Tibial nerve (tissue), 4 donors: ENCODE results near the gene ACOT11. TPM values are rescaled to one million over a fixed set of nuclear protein-coding genes. Genes with fewer than 3 reads are reported as not detected.

Experiments
- DNase-seq, 2 donors: peaks; one replicate each; pipeline ENCODE4 v3.0.0-alpha.2; 2019; ENCODE audit warnings: low spot score in 2 of 2
- H3K27ac ChIP-seq, 4 donors: fragments of 200-600 bp; sonication (generic) in 3 of 4; one replicate each; pipeline ENCODE4 v1.5.1; 2017 to 2019; ENCODE audit warnings: mild to moderate bottlenecking in 1 of 4
- H3K27me3 ChIP-seq, 2 donors: fragments of 200-600 bp; sonication (generic) in 1 of 2; one replicate each; pipeline versions ENCODE4 v1.5.1 to v1.6.0; 2017 to 2019
- H3K36me3 ChIP-seq, 3 donors: fragments of 200-600 bp; sonication (generic); one replicate each; pipeline ENCODE4 v1.5.1; 2018 to 2019
- H3K4me1 ChIP-seq, 4 donors: fragments of 200-600 bp; sonication (generic) in 3 of 4; one replicate each; pipeline ENCODE4 v1.5.1; 2017 to 2019
- H3K4me3 ChIP-seq, 4 donors: fragments of 200-600 bp; sonication (generic) in 3 of 4; one replicate each; pipeline ENCODE4 v1.5.1; 2017 to 2019; ENCODE audit warnings: mild to moderate bottlenecking in 1 of 4, moderate library complexity in 1 of 4
- H3K9me3 ChIP-seq, 4 donors: fragments of 200-600 bp; sonication (generic) in 3 of 4; one replicate each; pipeline ENCODE4 v1.5.1; 2017 to 2019
- CTCF ChIP-seq, 5 experiments: fragments of 200-600 bp in 3 of 5; fragments of 450-650 bp in 2 of 5; sonication (generic) in 3 of 5; IDR thresholded peaks; one replicate each; pipeline ENCODE4 v1.5.1; 2016 to 2019; ENCODE audit warnings: antibody characterized with exemption in 5 of 5, mild to moderate bottlenecking in 3 of 5, moderate library complexity in 2 of 5
- EP300 ChIP-seq, 2 donors: sonication (generic); formaldehyde crosslinking; IDR thresholded peaks; one replicate each; pipeline ENCODE4 v1.6.1; 2017; ENCODE audit warnings: antibody characterized with exemption in 2 of 2, mild to moderate bottlenecking in 1 of 2
- POLR2A ChIP-seq, 2 donors: fragments of 450-650 bp; IDR thresholded peaks; one replicate each; pipeline ENCODE4 v1.6.1; 2017; ENCODE audit warnings: antibody characterized with exemption in 2 of 2, mild to moderate bottlenecking in 2 of 2, moderate library complexity in 2 of 2
- WGBS, 2 donors: methylation state at CpG; one replicate each; pipeline ENCODE4 v1.1.5; 2018; 5-methylcytosine and 5-hydroxymethylcytosine counted together
- total RNA-seq, 4 donors: library from RNA; depleted of rRNA; stranded (reverse); fragments of >200 nt; gene quantifications; one replicate each; pipeline ENCODE4 v1.1.0, GENCODE V29; 2016

Gene ACOT11
- total RNA-seq, 4 donors from 2014 or later, result 7.5 to 13.8 (median 10.2) TPM

GRCh38 chr1:54500107-54500431 is 48.0 kb upstream of the ACOT11 start:
- TF ChIP-seq POLR2A (IDR thresholded peaks at IDR 0.05) (no peak), EP300 (IDR thresholded peaks at IDR 0.05) (no peak), CTCF (IDR thresholded peaks at IDR 0.05) (no peak)
- 53 to 67% methylated on average over 10 of the region's 10 CpGs for WGBS, 2 donors
- H3K4me3 ChIP-seq, result peak overlapping the region in 1 of 4 donors; percentile 34

GRCh38 chr1:54501849-54502248 is 46.2 kb upstream of the ACOT11 start:
- 68 to 69% methylated on average over 5 of the region's 5 CpGs for WGBS, 2 donors
- H3K9me3 ChIP-seq, result peaks cover 0 to 9% (median 0%) of the 10 kb centered on the region in 4 donors
- TF ChIP-seq EP300 (IDR thresholded peaks at IDR 0.05), result no peak
- DNase-seq, result no peak
- no peaks in the 10 kb centered on the region for H3K36me3 ChIP-seq
- H3K4me3 ChIP-seq, result no peak overlapping the region
- peaks cover 0 to 42% of the 10 kb centered on the region in 2 donors for H3K27me3 ChIP-seq
- peaks cover 0 to 16% (median 11%) of the 10 kb centered on the region in 4 donors for H3K4me1 ChIP-seq
- no peak overlapping the region for H3K27ac ChIP-seq

More at GRCh38 chr1:54500107-54500431, 48.0 kb upstream of the ACOT11 start:
- Histone ChIP-seq H3K27me3 (peaks cover 0 to 42% of the 10 kb centered on the region in 2 donors), H3K36me3 (no peaks in the 10 kb centered on the region), H3K9me3 (peaks cover 0 to 9% (median 0%) of the 10 kb centered on the region in 4 donors), H3K4me1 (peaks cover 0 to 16% (median 11%) of the 10 kb centered on the region in 4 donors), H3K27ac (no peak overlapping the region)
- DNase-seq, result no peak

- Histone ChIP-seq H3K4me3 (no peak overlapping the region), H3K27me3 (peaks cover 0 to 41% of the 10 kb centered on the region in 2 donors), H3K4me1 (peaks cover 0 to 16% (median 11%) of the 10 kb centered on the region in 4 donors), H3K36me3 (no peaks in the 10 kb centered on the region), H3K9me3 (peaks cover 0 to 7% (median 0%) of the 10 kb centered on the region in 4 donors), H3K27ac (no peak overlapping the region)
- 67 to 70% methylated on average over 5 of the region's 5 CpGs for WGBS, 2 donors
- TF ChIP-seq CTCF (IDR thresholded peaks at IDR 0.05) (no peak), POLR2A (IDR thresholded peaks at IDR 0.05) (no peak), EP300 (IDR thresholded peaks at IDR 0.05) (no peak)
- no peak for DNase-seq
Observed at GRCh38 chr1:54502342-54502741, 45.7 kb upstream of the ACOT11 start.

- Histone ChIP-seq H3K27ac (no peak overlapping the region), H3K27me3 (peaks cover 0 to 7% of the 10 kb centered on the region in 2 donors), H3K36me3 (no peaks in the 10 kb centered on the region), H3K4me1 (no peaks in the 10 kb centered on the region), H3K4me3 (no peak overlapping the region), H3K9me3 (peaks cover 0 to 5% (median 0%) of the 10 kb centered on the region in 4 donors)
- WGBS, 2 donors, result 71 to 76% methylated on average over 6 of the region's 6 CpGs
- no peak for DNase-seq
- TF ChIP-seq CTCF (IDR thresholded peaks at IDR 0.05), result no peak
- no peak for TF ChIP-seq EP300 (IDR thresholded peaks at IDR 0.05)
- no peak for TF ChIP-seq POLR2A (IDR thresholded peaks at IDR 0.05)
Observed at GRCh38 chr1:54506594-54506993, 41.4 kb upstream of the ACOT11 start.

GRCh38 chr1:54507033-54507870 is 40.8 kb upstream of the ACOT11 start:
- Histone ChIP-seq H3K4me1 (no peaks in the 10 kb centered on the region), H3K9me3 (peaks cover 0 to 10% (median 0%) of the 10 kb centered on the region in 4 donors), H3K4me3 (no peak overlapping the region), H3K27me3 (peaks cover 0 to under 1% of the 10 kb centered on the region in 2 donors), H3K36me3 (no peaks in the 10 kb centered on the region), H3K27ac (no peak overlapping the region)
- no peak for TF ChIP-seq CTCF (IDR thresholded peaks at IDR 0.05)
- no peak for TF ChIP-seq POLR2A (IDR thresholded peaks at IDR 0.05)
- no peak for TF ChIP-seq EP300 (IDR thresholded peaks at IDR 0.05)
- 77% methylated on average over 17 of the region's 17 CpGs for WGBS, 2 donors
- no peak for DNase-seq
